Measurements from ENCODE around the gene CYP24A1. TPM values are rescaled to one million over a fixed set of nuclear protein-coding genes. Genes with fewer than 3 reads are reported as not detected.

The CYP24A1 gene
- polyA plus RNA-seq, 1 donor from 2014 or later, result 0.12 TPM

- Histone ChIP-seq H3K36me3 (ENCODE audit: insufficient read depth, low read length) (no peaks in the 10 kb centered on the region), H3F3A (ENCODE audit: insufficient read depth, low read length, poor library complexity, severe bottlenecking) (no peaks in the 10 kb centered on the region), H4K20me1 (ENCODE audit: insufficient read depth) (no peaks in the 10 kb centered on the region), H3K9me2 (ENCODE audit: insufficient read depth, low read length) (no peaks in the 10 kb centered on the region), H3K27ac (ENCODE audit: low read length) (no peak overlapping the region), H3K4me3 (ENCODE audit: low read length) (no peak overlapping the region), H3K4me2 (ENCODE audit: low read length) (no peak overlapping the region), H3K9ac (ENCODE audit: low read length) (no peak overlapping the region), H3K9me3 (ENCODE audit: low read length) (no peaks in the 10 kb centered on the region), H2AFZ (ENCODE audit: low read depth, low read length) (no peak overlapping the region), H3K27me3 (ENCODE audit: insufficient read depth, low read depth, low read length) (no peaks in the 10 kb centered on the region), H3K79me2 (replicated peaks; ENCODE audit: insufficient read depth, low read length) (no peaks in the 10 kb centered on the region)
- TF ChIP-seq SMC3 (conservative IDR thresholded peaks at IDR 0.05; ENCODE audit: poor library complexity) (no peak), MXI1 (conservative IDR thresholded peaks at IDR 0.05; ENCODE audit: poor library complexity, severe bottlenecking) (no peak), POLR2AphosphoS5 (IDR thresholded peaks at IDR 0.05) (no peak), CTCF (IDR thresholded peaks at IDR 0.05; ENCODE audit: poor library complexity, severe bottlenecking) (no peak), RAD21 (conservative IDR thresholded peaks at IDR 0.05) (no peak), REST (IDR thresholded peaks at IDR 0.05; ENCODE audit: borderline replicate concordance) (no peak), EZH2 (IDR thresholded peaks at IDR 0.05; ENCODE audit: borderline replicate concordance, insufficient read depth, low read length, poor library complexity, severe bottlenecking) (no peak), EP300 (conservative IDR thresholded peaks at IDR 0.05; ENCODE audit: poor library complexity, severe bottlenecking) (no peak), TAF1 (IDR thresholded peaks at IDR 0.05; ENCODE audit: low read depth) (no peak)
These were observed 24.6 kb downstream of the CYP24A1 start for GRCh38 chr20:54148947-54149764.

GRCh38 chr20:54146672-54147071, 27.1 kb downstream of the CYP24A1 start:
- Histone ChIP-seq H3F3A (ENCODE audit: insufficient read depth, low read length, poor library complexity, severe bottlenecking) (no peaks in the 10 kb centered on the region), H3K9me2 (ENCODE audit: insufficient read depth, low read length) (no peaks in the 10 kb centered on the region), H3K79me2 (replicated peaks; ENCODE audit: insufficient read depth, low read length) (no peaks in the 10 kb centered on the region), H4K20me1 (ENCODE audit: insufficient read depth) (no peaks in the 10 kb centered on the region), H3K9me3 (ENCODE audit: low read length) (no peaks in the 10 kb centered on the region), H3K27ac (ENCODE audit: low read length) (no peak overlapping the region), H3K9ac (ENCODE audit: low read length) (no peak overlapping the region), H2AFZ (ENCODE audit: low read depth, low read length) (no peak overlapping the region), H3K4me2 (ENCODE audit: low read length) (no peak overlapping the region), H3K36me3 (ENCODE audit: insufficient read depth, low read length) (no peaks in the 10 kb centered on the region), H3K4me3 (ENCODE audit: low read length) (no peak overlapping the region), H3K27me3 (ENCODE audit: insufficient read depth, low read depth, low read length) (no peaks in the 10 kb centered on the region)
- TF ChIP-seq RAD21 (conservative IDR thresholded peaks at IDR 0.05), result no peak
- TF ChIP-seq EP300 (conservative IDR thresholded peaks at IDR 0.05; ENCODE audit: poor library complexity, severe bottlenecking), result no peak
- no peak for TF ChIP-seq SMC3 (conservative IDR thresholded peaks at IDR 0.05; ENCODE audit: poor library complexity)
- TF ChIP-seq CTCF (IDR thresholded peaks at IDR 0.05; ENCODE audit: poor library complexity, severe bottlenecking), result no peak
- no peak for TF ChIP-seq EZH2 (IDR thresholded peaks at IDR 0.05; ENCODE audit: borderline replicate concordance, insufficient read depth, low read length, poor library complexity, severe bottlenecking)
- TF ChIP-seq TAF1 (IDR thresholded peaks at IDR 0.05; ENCODE audit: low read depth), result no peak
- no peak for TF ChIP-seq MXI1 (conservative IDR thresholded peaks at IDR 0.05; ENCODE audit: poor library complexity, severe bottlenecking)
- no peak for TF ChIP-seq POLR2AphosphoS5 (IDR thresholded peaks at IDR 0.05)
- TF ChIP-seq REST (IDR thresholded peaks at IDR 0.05; ENCODE audit: borderline replicate concordance), result no peak
